H9 (cell line): Measurements from ENCODE around the gene PGS1. TPM values are rescaled to one million over a fixed set of nuclear protein-coding genes. Genes with fewer than 3 reads are reported as not detected.

ENCODE experiments used
- DNase-seq: peaks from one replicate; pipeline ENCODE4 v3.0.0-alpha.2; 2017
- H2AFZ ChIP-seq: one replicate; pipeline ENCODE4 v1.6.1; 2013; ENCODE audit warnings: mild to moderate bottlenecking, low read length, control low read depth, moderate library complexity
- H2AK5ac ChIP-seq: 2 replicates; pipeline ENCODE4 v1.6.1; 2013; ENCODE audit warnings: low read length, control low read depth, mixed read lengths; ENCODE audit not compliant: insufficient read length
- H2BK120ac ChIP-seq: one replicate; pipeline ENCODE4 v1.6.1; 2013; ENCODE audit warnings: low read depth, mild to moderate bottlenecking, low read length, control low read depth, inconsistent platforms; ENCODE audit not compliant: poor library complexity, severe bottlenecking
- H2BK12ac ChIP-seq: 2 replicates; pipeline ENCODE4 v1.6.1; 2013; ENCODE audit warnings: low read length, control low read depth, mixed read lengths, low read depth; ENCODE audit not compliant: insufficient read length
- H2BK15ac ChIP-seq: 2 replicates; pipeline ENCODE4 v1.6.1; 2013; ENCODE audit warnings: low read depth, low read length, control low read depth
- H2BK20ac ChIP-seq: one replicate; pipeline ENCODE4 v1.6.1; 2013; ENCODE audit warnings: low read depth, mild to moderate bottlenecking, low read length, control low read depth, inconsistent platforms; ENCODE audit not compliant: poor library complexity, severe bottlenecking
- H2BK5ac ChIP-seq: 2 replicates; pipeline ENCODE4 v1.6.1; 2013; ENCODE audit warnings: low read length, control low read depth, mixed read lengths; ENCODE audit not compliant: insufficient read length
- H3K14ac ChIP-seq: 2 replicates; pipeline ENCODE4 v1.6.1; 2013; ENCODE audit warnings: low read length, control low read depth; ENCODE audit not compliant: insufficient read depth
- H3K18ac ChIP-seq: 2 replicates; pipeline ENCODE4 v1.6.1; 2013; ENCODE audit warnings: low read depth, mild to moderate bottlenecking, mixed read lengths, low read length, control low read depth; ENCODE audit not compliant: insufficient read length
- H3K23ac ChIP-seq: 2 replicates; pipeline ENCODE4 v1.6.1; 2013; ENCODE audit warnings: low read length, control low read depth, mixed read lengths, low read depth; ENCODE audit not compliant: insufficient read length
- H3K23me2 ChIP-seq: 2 replicates; pipeline ENCODE4 v1.6.1; 2013; ENCODE audit warnings: low read depth, mild to moderate bottlenecking, mixed read lengths, low read length, control low read depth; ENCODE audit not compliant: insufficient read length, poor library complexity, severe bottlenecking
- H3K27ac ChIP-seq: 2 replicates; pipeline ENCODE4 v1.5.1; 2013; ENCODE audit warnings: low read length, control low read depth, mixed read lengths, low read depth; ENCODE audit not compliant: insufficient read length
- H3K27me3 ChIP-seq: 2 replicates; pipeline ENCODE4 v1.6.1; 2013; ENCODE audit warnings: low read length, control low read depth, inconsistent platforms; ENCODE audit not compliant: insufficient read depth
- H3K4ac ChIP-seq: 2 replicates; pipeline ENCODE4 v1.6.1; 2013; ENCODE audit warnings: low read depth, mild to moderate bottlenecking, control low read depth, inconsistent platforms, low read length, moderate library complexity
- H3K4me1 ChIP-seq: 2 replicates; pipeline ENCODE4 v1.6.1; 2013; ENCODE audit warnings: low read length, control low read depth, inconsistent platforms; ENCODE audit not compliant: insufficient read depth
- H3K4me2 ChIP-seq: 2 replicates; pipeline ENCODE4 v1.6.1; 2013; ENCODE audit warnings: low read length, control low read depth, mixed read lengths; ENCODE audit not compliant: insufficient read length, insufficient read depth
- H3K56ac ChIP-seq: 2 replicates; pipeline ENCODE4 v1.6.1; 2013; ENCODE audit warnings: low read depth, mild to moderate bottlenecking, mixed read lengths, low read length, control low read depth; ENCODE audit not compliant: insufficient read length
- H3K79me1 ChIP-seq: 2 replicates; pipeline ENCODE4 v1.6.1; 2013; ENCODE audit warnings: low read depth, mild to moderate bottlenecking, moderate library complexity, low read length, control low read depth, inconsistent platforms; ENCODE audit not compliant: insufficient read depth, poor library complexity, severe bottlenecking
- H3K79me2 ChIP-seq: 2 replicates; pipeline ENCODE4 v1.6.1; 2013; ENCODE audit warnings: low read length, control low read depth, inconsistent platforms; ENCODE audit not compliant: insufficient read depth
- H3K9ac ChIP-seq: 2 replicates; pipeline ENCODE4 v1.6.1; 2013; ENCODE audit warnings: low read length, control low read depth, mixed read lengths; ENCODE audit not compliant: insufficient read length; ENCODE audit errors: extremely low read depth
- H3K9me3 ChIP-seq: one replicate; pipeline ENCODE4 v1.6.1; 2013; ENCODE audit warnings: low read depth, low read length, inconsistent platforms; ENCODE audit not compliant: control insufficient read depth
- H3T11ph ChIP-seq: one replicate; pipeline ENCODE4 v1.6.1; 2013; ENCODE audit warnings: mild to moderate bottlenecking, low read length, control low read depth, inconsistent platforms
- H4K20me1 ChIP-seq: one replicate; pipeline ENCODE4 v1.6.1; 2013; ENCODE audit not compliant: control insufficient read depth, insufficient read length, insufficient read depth
- H4K5ac ChIP-seq: 2 replicates; pipeline ENCODE4 v1.6.1; 2013; ENCODE audit warnings: low read depth, mild to moderate bottlenecking, mixed read lengths, low read length, control low read depth; ENCODE audit not compliant: insufficient read length
- H4K8ac ChIP-seq: replicated peaks from 2 replicates; pipeline ENCODE4 v1.6.1; 2013; ENCODE audit warnings: low read length, control low read depth, mixed read lengths, low read depth; ENCODE audit not compliant: insufficient read length
- H4K91ac ChIP-seq: 2 replicates; pipeline ENCODE4 v1.6.1; 2013; ENCODE audit warnings: low read depth, mild to moderate bottlenecking, moderate library complexity, mixed read lengths, low read length, control low read depth; ENCODE audit not compliant: insufficient read length
- H3K27ac Mint-ChIP-seq, 3 experiments: 2 replicates in 2 of 3; 3 replicates in 1 of 3; pipeline ENCODE4 v1.8.0; 2020 to 2021; ENCODE audit warnings: mixed read lengths in 3 of 3, mild to moderate bottlenecking in 1 of 3, moderate library complexity in 1 of 3
- H3K27me3 Mint-ChIP-seq: 2 replicates; pipeline ENCODE4 v1.8.0; 2021; ENCODE audit warnings: low read depth, mild to moderate bottlenecking, moderate library complexity, mixed read lengths
- H3K36me3 Mint-ChIP-seq, 3 experiments: 2 replicates in 2 of 3; 3 replicates in 1 of 3; pipeline ENCODE4 v1.8.0; 2020 to 2021; ENCODE audit warnings: low read depth in 3 of 3, mixed read lengths in 3 of 3; ENCODE audit not compliant: insufficient read depth in 1 of 3
- H3K4me1 Mint-ChIP-seq, 2 experiments: 2 replicates each; pipeline ENCODE4 v1.8.0; 2020; ENCODE audit warnings: mixed read lengths in 2 of 2
- H3K4me3 Mint-ChIP-seq, 2 experiments: 2 replicates in 1 of 2; 3 replicates in 1 of 2; pipeline ENCODE4 v1.8.0; 2020 to 2021; ENCODE audit warnings: mild to moderate bottlenecking in 2 of 2, mixed read lengths in 2 of 2, moderate library complexity in 1 of 2
- H3K9me3 Mint-ChIP-seq, 2 experiments: 2 replicates in 1 of 2; 3 replicates in 1 of 2; pipeline ENCODE4 v1.8.0; 2020; ENCODE audit warnings: mild to moderate bottlenecking in 2 of 2, mixed read lengths in 2 of 2, moderate library complexity in 1 of 2
- WGBS: extraction: QIAGEN DNeasy Blood & Tissue Kit; methylation state at CpG from one replicate; pipeline ENCODE4 v1.1.7; 2013; ENCODE audit warnings: missing lambda C conversion rate, low lambda C conversion rate, mixed read lengths; ENCODE audit not compliant: insufficient read length; ENCODE audit errors: extremely low coverage; 5-methylcytosine and 5-hydroxymethylcytosine counted together
- total RNA-seq: library from RNA; stranded (reverse); gene quantifications from 2 replicates; pipeline ENCODE4 v1.2.1, GENCODE V29; 2021
- TF ChIP-seq, protein P1 (sequence below): fragments of 200-600 bp; sonication (generic); conservative IDR thresholded peaks from 3 replicates; pipeline ENCODE4 v1.8.0; 2021; ENCODE audit warnings: antibody characterized with exemption, mild to moderate bottlenecking

The PGS1 gene
- total RNA-seq, 1 experiment from 2014 or later, result 45.7 TPM

DNA sequence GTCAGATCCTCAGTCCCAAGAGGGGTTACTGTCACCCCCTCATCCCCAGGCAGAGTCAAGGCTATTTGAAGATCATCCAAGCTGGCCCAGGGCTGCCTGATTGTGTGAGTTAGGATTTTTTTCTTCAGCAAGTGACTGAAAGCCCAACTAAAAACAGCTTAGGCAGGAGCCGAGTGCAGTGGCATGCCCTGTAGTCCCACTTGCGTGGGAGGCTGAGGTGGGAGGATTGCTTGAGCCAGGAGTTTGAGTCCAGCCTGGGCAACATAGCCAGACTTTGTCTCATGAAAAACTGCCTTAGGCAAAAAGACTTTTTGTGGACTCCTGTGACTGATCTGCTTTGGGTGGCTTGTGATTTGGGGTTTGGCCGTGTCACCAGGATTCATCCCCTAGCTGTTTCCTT, 19.9 kb downstream of the PGS1 start:
- Histone ChIP-seq H2BK120ac (no peak overlapping the region), H3K79me2 (peaks cover 6% of the 10 kb centered on the region; the same call in 1 of the 2 replicates), H3K4me2 (no peak overlapping the region), H3K23me2 (no peaks in the 10 kb centered on the region), H3K27me3 (no peaks in the 10 kb centered on the region), H2AK5ac (no peak overlapping the region), H2BK12ac (no peak overlapping the region), H3T11ph (no peak overlapping the region), H3K9me3 (no peaks in the 10 kb centered on the region), H3K27ac (no peak overlapping the region), H3K4ac (no peak overlapping the region), H3K4me1 (no peaks in the 10 kb centered on the region), H3K23ac (no peak overlapping the region), H3K9ac (no peak overlapping the region), H2AFZ (no peak overlapping the region), H4K5ac (no peak overlapping the region), H3K56ac (no peak overlapping the region), H3K18ac (no peak overlapping the region), H3K79me1 (no peaks in the 10 kb centered on the region), H4K20me1 (peaks cover 3% of the 10 kb centered on the region), H4K8ac (no peak overlapping the region), H2BK5ac (no peak overlapping the region), H2BK20ac (no peak overlapping the region), H3K14ac (no peak overlapping the region), H4K91ac (no peak overlapping the region), H2BK15ac (no peak overlapping the region)
- no CpG with 5 or more reads among the region's 3 CpGs for WGBS
- Mint-ChIP-seq H3K4me1 (peaks cover 0 to 7% of the 10 kb centered on the region in 2 experiments; a peak in 1 of 4 replicates), H3K4me3 (no peak overlapping the region), H3K9me3 (no peaks in the 10 kb centered on the region), H3K27ac (peak overlapping the region in 2 of 3 experiments; percentile 5 to 52; a peak in 1 of 7 replicates), H3K27me3 (no peaks in the 10 kb centered on the region), H3K36me3 (peaks cover 55 to 88% (median 81%) of the 10 kb centered on the region in 3 experiments; a peak in 6 of 7 replicates)
- no peak for DNase-seq
- TF ChIP-seq, protein P1, sequence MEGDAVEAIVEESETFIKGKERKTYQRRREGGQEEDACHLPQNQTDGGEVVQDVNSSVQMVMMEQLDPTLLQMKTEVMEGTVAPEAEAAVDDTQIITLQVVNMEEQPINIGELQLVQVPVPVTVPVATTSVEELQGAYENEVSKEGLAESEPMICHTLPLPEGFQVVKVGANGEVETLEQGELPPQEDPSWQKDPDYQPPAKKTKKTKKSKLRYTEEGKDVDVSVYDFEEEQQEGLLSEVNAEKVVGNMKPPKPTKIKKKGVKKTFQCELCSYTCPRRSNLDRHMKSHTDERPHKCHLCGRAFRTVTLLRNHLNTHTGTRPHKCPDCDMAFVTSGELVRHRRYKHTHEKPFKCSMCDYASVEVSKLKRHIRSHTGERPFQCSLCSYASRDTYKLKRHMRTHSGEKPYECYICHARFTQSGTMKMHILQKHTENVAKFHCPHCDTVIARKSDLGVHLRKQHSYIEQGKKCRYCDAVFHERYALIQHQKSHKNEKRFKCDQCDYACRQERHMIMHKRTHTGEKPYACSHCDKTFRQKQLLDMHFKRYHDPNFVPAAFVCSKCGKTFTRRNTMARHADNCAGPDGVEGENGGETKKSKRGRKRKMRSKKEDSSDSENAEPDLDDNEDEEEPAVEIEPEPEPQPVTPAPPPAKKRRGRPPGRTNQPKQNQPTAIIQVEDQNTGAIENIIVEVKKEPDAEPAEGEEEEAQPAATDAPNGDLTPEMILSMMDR, result no peak
